IPS-20b (cell line): ENCODE measurements around the gene SHC1.
A peak's percentile ranks its signal among the peaks of the same experiment; 100 is the strongest.
"Not testable (repeated sequence)": the region's sequence is repeated elsewhere in the genome, so short reads cannot be mapped to it uniquely, and the experiment has no call there.

Source experiments
- H3K27ac ChIP-seq: one replicate; pipeline ENCODE4 v1.5.1; 2013; ENCODE audit warnings: low read length
- H3K27me3 ChIP-seq: 2 replicates; pipeline ENCODE4 v1.6.1; 2013; ENCODE audit warnings: mild to moderate bottlenecking, low read length, inconsistent platforms; ENCODE audit not compliant: insufficient read depth
- H3K36me3 ChIP-seq: 2 replicates; pipeline ENCODE4 v1.6.1; 2013; ENCODE audit warnings: low read depth, mild to moderate bottlenecking, inconsistent platforms, low read length, moderate library complexity; ENCODE audit not compliant: insufficient read depth
- H3K4me1 ChIP-seq: 2 replicates; pipeline ENCODE4 v1.6.1; 2013; ENCODE audit warnings: mild to moderate bottlenecking, control low read depth, inconsistent platforms, low read length, moderate library complexity; ENCODE audit not compliant: insufficient read depth
- H3K4me3 ChIP-seq: 2 replicates; pipeline ENCODE4 v1.5.1; 2013; ENCODE audit warnings: mild to moderate bottlenecking, low read length, inconsistent platforms
- H3K9ac ChIP-seq: 2 replicates; pipeline ENCODE4 v1.6.1; 2013; ENCODE audit warnings: low read depth, mild to moderate bottlenecking, inconsistent platforms, low read length, moderate library complexity
- H3K9me3 ChIP-seq: 2 replicates; pipeline ENCODE4 v1.6.1; 2013; ENCODE audit warnings: mild to moderate bottlenecking, low read depth, low read length, inconsistent platforms; ENCODE audit not compliant: insufficient read depth

The SHC1 gene

DNA sequence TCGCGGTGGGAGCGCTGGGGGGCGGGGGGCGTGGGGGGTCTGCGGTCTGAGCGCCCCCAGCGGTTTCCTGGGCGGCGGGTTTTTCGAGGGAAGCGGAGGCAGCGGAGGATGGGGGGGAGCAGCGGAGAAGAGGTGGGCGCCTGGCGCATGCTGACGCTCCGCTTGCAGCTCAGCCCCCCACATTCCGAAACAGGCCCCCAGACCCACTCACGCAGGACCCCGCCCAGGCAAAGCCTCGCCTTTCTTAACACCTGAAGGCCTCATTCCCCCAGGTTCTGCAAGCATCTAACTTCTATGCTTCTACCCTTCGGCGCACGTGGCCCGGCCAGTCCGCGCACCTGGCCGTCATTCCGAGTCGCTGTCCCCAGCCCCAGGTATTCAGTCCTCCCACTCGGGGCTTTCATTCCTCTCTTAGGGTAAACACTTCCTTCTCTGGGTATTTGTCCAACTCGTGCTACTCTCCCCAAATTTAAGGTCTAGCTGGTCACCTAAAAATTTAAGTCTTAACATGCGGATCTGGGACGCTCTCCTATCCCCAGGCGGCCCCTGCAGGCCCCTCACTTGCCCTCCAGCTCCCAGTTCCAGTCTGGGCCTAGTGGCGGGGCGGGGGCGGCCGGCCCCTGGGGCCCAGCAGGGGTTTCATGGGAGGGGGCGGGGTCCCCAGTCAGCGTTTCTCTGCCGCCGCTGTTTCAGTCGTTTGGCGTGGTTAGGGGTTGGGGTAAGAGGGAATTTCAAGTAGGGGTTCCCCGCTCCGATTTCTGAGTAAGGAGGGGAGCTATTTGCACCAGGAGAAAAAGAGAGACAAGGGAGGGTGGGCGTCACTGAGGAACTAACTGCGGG, 29.2 kb upstream of the SHC1 start:
- H3K36me3 ChIP-seq, result no peaks in the 10 kb centered on the region
- H3K4me1 ChIP-seq, result peaks cover 10% of the 10 kb centered on the region; the same call in 1 of the 2 replicates
- peak overlapping the region; percentile 67; the same call in 1 of the 2 replicates for H3K9ac ChIP-seq
- H3K27me3 ChIP-seq, result no peaks in the 10 kb centered on the region
- peak overlapping the region; percentile 4 for H3K27ac ChIP-seq
- H3K9me3 ChIP-seq, result no peaks in the 10 kb centered on the region
- peak overlapping the region; percentile 61 for H3K4me3 ChIP-seq

DNA sequence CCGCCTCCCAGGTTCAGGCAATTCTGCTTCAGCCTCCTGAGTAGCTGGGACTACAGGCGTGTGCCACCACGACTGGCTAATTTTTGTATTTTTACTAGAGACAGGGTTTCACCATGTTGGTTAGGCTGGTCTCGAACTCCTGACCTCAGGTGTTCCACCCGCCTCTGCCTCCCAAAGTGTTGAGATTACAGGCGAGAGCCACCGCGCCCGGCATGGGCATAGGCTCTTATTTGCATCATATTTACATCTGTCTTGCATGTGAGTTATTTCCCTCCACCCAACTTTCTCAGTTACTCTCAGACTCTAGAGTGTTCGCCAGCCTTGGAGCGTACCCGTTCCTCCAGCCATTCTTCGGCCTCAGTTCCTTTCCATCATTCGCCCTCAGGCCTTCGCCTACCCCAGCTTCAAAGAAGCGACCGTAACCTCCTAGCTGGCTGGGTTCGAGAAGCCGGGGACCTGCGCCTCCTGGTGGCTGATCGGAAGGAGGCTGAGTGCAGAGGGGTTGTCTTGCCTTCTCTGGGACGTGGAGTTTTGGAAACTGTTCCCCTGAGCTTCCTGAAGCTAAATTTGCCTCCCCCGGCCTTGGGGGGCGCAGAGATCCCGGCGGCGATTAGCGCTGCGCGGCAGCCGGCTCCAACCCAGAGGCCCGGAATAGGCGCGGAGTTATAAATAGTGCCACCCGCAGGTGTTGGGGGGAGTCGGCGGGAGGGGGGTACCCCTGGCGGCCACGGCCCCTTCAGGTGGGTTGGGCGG, 28.4 kb upstream of the SHC1 start:
- peak overlapping the region; percentile 34; the same call in 1 of the 2 replicates for H3K9ac ChIP-seq
- peak overlapping the region; percentile 61 for H3K4me3 ChIP-seq
- no peaks in the 10 kb centered on the region for H3K36me3 ChIP-seq
- no peak overlapping the region for H3K27ac ChIP-seq
- peaks cover 3% of the 10 kb centered on the region; the same call in 1 of the 2 replicates for H3K4me1 ChIP-seq
- H3K27me3 ChIP-seq, result no peaks in the 10 kb centered on the region
- no peaks in the 10 kb centered on the region for H3K9me3 ChIP-seq

DNA sequence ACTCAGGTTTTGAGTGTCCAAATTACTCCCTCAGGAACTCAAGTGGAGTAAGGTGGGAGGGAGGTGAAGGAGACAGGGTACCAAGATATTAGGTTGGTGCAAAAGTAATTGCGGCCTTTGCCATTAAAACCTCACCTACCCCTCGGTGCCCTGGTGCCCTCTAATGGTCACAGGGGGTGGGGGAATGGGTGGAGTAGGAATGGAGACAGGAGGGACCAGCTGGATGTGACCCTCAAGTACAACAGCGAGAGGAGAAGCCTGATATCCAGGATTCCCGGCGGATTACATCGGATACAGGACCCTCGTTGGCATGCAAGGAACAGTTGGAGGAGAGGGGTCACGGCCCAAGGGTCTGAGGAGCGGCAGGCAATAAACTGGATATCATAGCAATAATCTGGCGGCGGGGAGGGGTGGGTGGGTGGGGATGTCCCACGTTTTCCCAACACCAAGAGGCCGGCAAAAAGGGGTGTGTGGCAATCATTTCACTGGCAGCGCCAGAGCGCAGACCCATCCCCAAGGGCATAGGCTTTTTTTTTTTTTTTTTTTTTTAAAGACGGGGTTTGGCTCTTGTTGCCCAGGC, 27.7 kb upstream of the SHC1 start:
- Histone ChIP-seq H3K4me1 (peaks cover 3% of the 10 kb centered on the region; the same call in 1 of the 2 replicates), H3K36me3 (no peaks in the 10 kb centered on the region), H3K9me3 (no peaks in the 10 kb centered on the region), H3K27ac (no peak overlapping the region), H3K4me3 (no peak overlapping the region; the same call in 1 of the 2 replicates), H3K27me3 (no peaks in the 10 kb centered on the region), H3K9ac (no peak overlapping the region)

DNA sequence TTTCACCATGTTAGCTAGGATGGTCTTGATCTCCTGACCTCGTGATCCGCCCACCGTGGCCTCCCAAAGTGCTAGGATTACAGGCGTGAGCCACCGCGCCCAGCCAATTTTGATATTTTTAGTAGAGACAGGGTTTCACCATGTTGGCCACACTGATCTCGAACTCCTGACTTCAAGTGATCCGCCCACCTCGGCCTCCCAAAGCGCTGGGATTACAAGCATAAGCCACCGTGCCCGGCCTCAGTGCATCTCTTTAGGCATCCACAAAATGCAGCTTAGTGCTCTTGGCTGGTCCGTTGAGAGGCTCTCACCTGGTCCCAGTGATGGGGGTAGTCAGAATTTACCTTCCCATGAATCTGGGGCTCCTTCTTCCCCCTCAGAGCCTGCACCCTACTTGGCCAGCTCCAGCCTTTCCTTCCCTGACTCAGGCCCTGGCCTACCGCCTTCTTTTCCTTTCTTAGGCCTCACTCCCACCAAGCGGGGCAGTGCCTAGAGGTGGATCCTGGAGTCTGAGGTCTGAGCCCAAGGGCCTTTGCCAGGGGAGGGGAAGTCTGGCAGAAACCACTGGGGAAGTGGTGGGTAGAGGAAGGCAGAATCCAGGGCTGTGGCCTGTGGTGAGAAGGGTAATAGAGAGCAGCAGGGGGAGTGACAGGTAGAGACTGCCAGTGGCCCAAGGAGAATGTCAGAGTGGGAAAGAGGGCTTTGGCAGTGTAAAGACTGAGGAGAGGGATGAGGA, 26.6 kb upstream of the SHC1 start:
- Histone ChIP-seq H3K36me3 (no peaks in the 10 kb centered on the region), H3K9me3 (no peaks in the 10 kb centered on the region), H3K4me1 (peaks cover 3% of the 10 kb centered on the region; the same call in 1 of the 2 replicates), H3K4me3 (no peak overlapping the region), H3K27me3 (no peaks in the 10 kb centered on the region), H3K9ac (no peak overlapping the region), H3K27ac (no peak overlapping the region)

DNA sequence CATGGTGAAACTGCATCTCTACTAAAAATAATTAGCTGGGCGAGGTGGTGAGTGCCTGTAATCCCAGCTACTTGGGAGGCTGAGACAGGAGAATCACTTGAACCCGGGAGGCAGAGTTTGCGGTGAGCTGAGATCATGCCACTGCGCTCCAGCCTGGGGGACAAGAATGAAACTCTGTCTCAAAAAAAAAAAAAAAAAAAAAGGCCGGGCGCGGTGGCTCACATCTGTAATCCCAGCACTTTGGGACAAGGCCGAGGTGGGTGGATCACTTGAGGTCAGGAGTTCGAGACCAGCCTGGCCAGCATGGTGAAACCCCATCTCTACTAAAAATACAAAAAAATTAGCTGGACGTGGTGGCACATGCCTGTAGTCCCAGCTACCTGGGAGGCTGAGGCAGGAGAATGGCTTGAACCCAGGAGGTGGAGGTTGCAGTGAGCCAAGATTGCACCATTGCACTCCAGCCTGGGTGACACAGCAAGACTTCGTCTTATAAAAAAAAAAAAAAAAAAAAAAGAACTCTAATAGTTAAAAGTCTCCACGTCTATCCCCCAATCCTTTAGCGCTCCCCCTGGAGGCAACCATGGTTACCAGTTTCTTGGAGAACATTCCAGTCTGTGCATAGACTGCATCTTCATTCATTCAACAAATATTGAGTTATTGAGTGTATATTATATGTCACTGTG, 24.9 kb upstream of the SHC1 start:
- H3K27me3 ChIP-seq, H3K4me3 ChIP-seq, H3K27ac ChIP-seq, H3K9ac ChIP-seq, H3K4me1 ChIP-seq, H3K9me3 ChIP-seq: not testable (repeated sequence)
- H3K36me3 ChIP-seq, result peaks cover 11% of the 10 kb centered on the region; the same call in 1 of the 2 replicates

DNA sequence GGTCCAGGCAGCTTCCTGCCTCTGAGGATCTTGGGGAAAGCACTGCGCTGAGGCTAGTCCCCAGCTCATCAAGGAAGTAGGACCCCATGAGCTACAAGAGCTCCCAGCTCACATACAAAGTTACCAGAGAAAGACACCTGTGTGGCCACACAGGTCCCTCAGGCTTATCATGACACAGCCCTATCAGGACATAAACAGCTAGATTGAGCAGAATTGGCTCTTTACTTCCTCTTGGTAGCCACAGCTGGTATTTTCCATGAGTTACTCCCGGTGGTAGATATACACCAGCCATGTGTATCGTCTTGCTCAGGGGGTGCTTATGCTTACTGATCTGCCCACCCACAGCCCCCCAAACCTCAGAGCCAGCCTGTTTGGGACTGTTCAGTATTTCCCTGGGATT, 24.0 kb upstream of the SHC1 start:
- peaks cover 20% of the 10 kb centered on the region for H3K36me3 ChIP-seq
- peaks cover under 1% of the 10 kb centered on the region; the same call in 1 of the 2 replicates for H3K4me1 ChIP-seq
- H3K9me3 ChIP-seq, result no peaks in the 10 kb centered on the region
- no peak overlapping the region for H3K27ac ChIP-seq
- no peak overlapping the region for H3K4me3 ChIP-seq
- H3K9ac ChIP-seq, result no peak overlapping the region
- H3K27me3 ChIP-seq, result no peaks in the 10 kb centered on the region

DNA sequence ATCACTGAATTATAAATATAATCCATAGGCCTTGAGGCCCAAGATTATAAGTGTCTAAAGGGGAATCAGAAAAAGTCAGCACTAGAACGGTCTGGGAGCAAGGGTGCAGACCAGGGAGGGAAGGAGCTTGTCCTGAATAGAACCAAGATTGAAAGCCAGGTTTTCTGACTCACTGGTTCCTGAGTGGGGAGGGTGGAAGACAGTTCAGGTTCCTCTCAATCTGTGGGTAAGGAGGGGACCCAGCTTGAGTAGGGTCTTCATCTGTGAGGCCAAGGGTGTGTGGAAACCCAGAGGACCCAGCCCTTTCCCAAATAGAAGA, 23.7 kb upstream of the SHC1 start:
- peaks cover 23% of the 10 kb centered on the region for H3K36me3 ChIP-seq
- H3K4me3 ChIP-seq, result no peak overlapping the region
- H3K27ac ChIP-seq, result no peak overlapping the region
- no peak overlapping the region for H3K9ac ChIP-seq
- H3K27me3 ChIP-seq, result no peaks in the 10 kb centered on the region
- H3K4me1 ChIP-seq, result no peaks in the 10 kb centered on the region
- H3K9me3 ChIP-seq, result no peaks in the 10 kb centered on the region

DNA sequence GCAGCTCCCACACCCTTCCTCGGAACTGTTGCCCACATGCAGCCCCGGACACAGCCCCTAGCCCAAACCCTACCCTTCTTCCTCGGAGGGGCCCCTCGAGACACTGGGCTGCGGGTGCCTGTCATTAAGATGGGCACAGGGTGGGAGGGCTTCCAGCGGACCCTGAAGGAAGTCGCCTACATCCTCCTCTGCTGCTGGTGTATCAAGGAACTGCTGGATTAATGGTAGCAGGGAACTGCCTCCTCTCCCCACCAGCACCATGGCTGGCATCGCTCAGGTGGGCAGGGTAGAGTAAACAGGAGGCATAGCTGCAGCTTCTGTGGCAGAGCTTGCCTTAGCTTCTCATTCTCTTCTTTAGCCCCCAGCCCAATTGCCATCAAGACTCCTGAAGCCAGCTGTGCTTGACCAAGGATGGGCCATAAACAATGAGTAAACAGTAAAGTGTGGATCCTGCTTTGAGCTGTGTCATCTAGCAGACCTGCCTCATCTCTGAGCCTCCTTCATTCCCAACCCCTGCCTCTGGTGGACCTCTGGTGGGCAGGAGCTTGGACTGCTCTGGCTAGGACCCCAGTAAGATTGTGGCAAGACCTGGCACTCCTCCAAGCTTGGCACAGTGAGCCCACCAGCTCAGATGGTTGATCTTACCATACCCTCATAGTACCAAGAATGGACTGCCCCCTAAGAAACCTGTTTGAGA, 23.2 kb upstream of the SHC1 start, which contains the start of gene LENEP:
TSS of gene LENEP (plus strand) at position 15 of the 697 bp plus-strand sequence. CDS start at position 37, 22 bp downstream.
- Histone ChIP-seq H3K9ac (no peak within 1 kb of the TSS), H3K36me3 (peaks cover 28% of the 10 kb centered on the region), H3K27ac (no peak within 1 kb of the TSS), H3K27me3 (no peaks in the 10 kb centered on the region), H3K4me3 (no peak within 1 kb of the TSS), H3K4me1 (no peaks in the 10 kb centered on the region), H3K9me3 (no peaks in the 10 kb centered on the region)

DNA sequence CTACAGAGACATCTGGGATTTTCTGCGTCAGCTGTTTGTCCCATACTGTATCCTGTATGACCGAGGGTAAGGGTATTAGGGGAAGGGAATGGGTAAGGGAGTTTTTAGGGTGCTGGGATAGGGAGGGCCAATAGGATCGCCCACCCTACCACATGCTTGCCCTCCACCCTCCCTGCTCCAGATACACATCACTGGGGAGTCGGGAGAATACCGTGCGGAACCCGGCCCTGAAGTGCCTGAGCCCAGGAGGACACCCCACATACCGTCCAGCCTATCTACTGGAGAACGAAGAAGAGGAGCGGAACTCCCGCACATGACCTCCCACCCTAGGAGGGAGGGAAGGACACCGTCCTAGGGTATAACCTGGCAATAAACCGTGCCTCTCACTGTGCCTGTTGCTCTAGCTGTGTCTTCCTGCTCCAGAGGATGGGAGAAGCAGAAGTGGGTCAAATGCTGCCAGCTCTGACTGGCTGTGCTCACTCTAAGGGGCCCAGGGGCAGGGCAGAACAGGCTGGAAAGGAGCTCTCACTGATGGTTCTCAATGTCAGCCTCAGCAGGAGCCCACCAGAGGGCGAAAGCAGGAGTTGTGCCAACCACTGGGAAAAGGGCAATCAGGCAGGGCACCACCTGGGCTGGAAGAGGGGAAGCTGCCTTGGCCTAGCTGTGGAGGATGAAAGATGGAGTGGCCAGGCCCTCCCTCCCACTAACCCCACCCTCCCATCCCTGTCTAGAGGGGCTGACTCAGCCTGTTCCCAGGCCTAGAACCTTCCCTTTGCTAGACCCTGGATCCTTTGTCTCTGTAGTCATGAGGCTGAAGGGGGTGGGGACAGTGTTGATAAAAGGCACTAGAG, 22.4 kb upstream of the SHC1 start:
- Histone ChIP-seq H3K9me3 (no peaks in the 10 kb centered on the region), H3K4me3 (no peak overlapping the region), H3K27ac (no peak overlapping the region), H3K27me3 (no peaks in the 10 kb centered on the region), H3K9ac (no peak overlapping the region), H3K36me3 (peaks cover 36% of the 10 kb centered on the region), H3K4me1 (no peaks in the 10 kb centered on the region)

DNA sequence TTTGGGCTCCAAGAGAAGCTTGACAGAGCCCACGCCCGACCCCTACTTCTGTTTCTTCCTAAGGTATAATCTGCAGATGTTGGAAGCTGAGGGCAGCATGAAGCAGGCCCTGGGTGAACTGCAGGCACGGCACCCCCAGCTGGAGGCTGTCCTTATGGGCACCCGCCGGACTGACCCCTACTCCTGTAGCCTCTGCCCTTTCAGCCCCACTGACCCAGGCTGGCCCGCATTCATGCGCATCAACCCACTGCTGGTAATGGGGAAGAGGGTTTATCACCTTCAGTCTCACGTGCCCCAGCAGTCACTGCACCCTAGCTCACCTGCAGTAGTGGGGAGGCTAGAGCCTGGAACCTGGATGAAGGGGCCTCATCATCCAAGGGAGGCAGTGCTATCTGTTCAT, 19.7 kb upstream of the SHC1 start:
- no peaks in the 10 kb centered on the region for H3K27me3 ChIP-seq
- no peak overlapping the region for H3K4me3 ChIP-seq
- peaks cover 61% of the 10 kb centered on the region for H3K36me3 ChIP-seq
- H3K4me1 ChIP-seq, result no peaks in the 10 kb centered on the region
- H3K9me3 ChIP-seq, result no peaks in the 10 kb centered on the region
- no peak overlapping the region for H3K9ac ChIP-seq
- H3K27ac ChIP-seq, result no peak overlapping the region
